ENCODE results near the gene ANXA11.

DNA sequence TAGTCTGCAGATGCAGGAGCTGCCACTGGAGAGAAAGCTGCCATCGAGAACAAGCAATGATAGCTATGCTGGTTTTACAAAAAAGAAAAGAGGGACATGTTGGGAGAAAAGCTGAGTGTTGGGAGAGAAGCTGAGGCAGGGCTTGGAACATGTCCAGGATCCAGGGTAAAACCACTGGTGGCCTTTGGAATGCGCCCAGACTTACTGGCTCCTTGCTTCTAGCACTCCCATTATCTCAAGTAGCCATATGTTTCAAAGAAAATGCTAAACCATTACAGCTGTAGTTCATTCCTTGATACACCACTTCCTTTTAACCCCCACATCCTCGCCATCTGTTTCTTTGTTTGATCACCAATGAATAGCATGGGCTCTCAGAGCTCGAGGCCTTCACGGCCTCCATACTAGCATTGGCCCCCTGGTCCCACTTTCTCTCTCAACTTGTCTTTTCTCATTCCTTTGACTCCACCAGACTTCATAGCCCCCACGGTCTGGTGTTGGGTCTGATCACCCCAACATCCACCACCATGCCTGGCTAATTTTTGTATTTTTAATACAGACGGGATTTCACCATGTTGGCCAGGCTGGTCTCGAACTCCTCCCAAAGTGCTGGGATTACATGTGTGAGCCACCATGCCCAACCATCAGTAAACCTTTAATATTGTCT, 96.6 kb downstream of the ANXA11 start:
- TF ChIP-seq POLR2A (IDR thresholded peaks at IDR 0.05; ENCODE audit: low read depth), result no peak
- TF ChIP-seq, protein P1, sequence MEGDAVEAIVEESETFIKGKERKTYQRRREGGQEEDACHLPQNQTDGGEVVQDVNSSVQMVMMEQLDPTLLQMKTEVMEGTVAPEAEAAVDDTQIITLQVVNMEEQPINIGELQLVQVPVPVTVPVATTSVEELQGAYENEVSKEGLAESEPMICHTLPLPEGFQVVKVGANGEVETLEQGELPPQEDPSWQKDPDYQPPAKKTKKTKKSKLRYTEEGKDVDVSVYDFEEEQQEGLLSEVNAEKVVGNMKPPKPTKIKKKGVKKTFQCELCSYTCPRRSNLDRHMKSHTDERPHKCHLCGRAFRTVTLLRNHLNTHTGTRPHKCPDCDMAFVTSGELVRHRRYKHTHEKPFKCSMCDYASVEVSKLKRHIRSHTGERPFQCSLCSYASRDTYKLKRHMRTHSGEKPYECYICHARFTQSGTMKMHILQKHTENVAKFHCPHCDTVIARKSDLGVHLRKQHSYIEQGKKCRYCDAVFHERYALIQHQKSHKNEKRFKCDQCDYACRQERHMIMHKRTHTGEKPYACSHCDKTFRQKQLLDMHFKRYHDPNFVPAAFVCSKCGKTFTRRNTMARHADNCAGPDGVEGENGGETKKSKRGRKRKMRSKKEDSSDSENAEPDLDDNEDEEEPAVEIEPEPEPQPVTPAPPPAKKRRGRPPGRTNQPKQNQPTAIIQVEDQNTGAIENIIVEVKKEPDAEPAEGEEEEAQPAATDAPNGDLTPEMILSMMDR (IDR thresholded peaks at IDR 0.05), result no peak

Measured in esophagus muscularis mucosa (tissue), 3 donors.